GM12878 (cell line): ENCODE measurements around the gene KCNE2. TPM values are rescaled to one million over a fixed set of nuclear protein-coding genes. Genes with fewer than 3 reads are reported as not detected.

Experiments
- ATAC-seq: fragments of 200-7000 bp; cut with Tn5 transposase; 3 replicates; pipeline ENCODE4 v1.9.1; 2020; ENCODE audit warnings: mild to moderate bottlenecking, moderate library complexity
- BruUV-seq: library from RNA; stranded (reverse); fragments of 400-500 nt; replicated peaks from 2 replicates; lab custom pipeline; 2021; lab: Mats Ljungman, UMichigan
- CTCF ChIA-PET: fragments of 300-600 bp; sonication (Branson Sonifier 250); formaldehyde crosslinking; extraction: SDS; loops from one replicate; lab custom pipeline; 2021; ENCODE audit warnings: inconsistent platforms; lab: Yijun Ruan, JAX
- POLR2A ChIA-PET: fragments of 350-600 bp; formaldehyde crosslinking; extraction: SDS; loops from one replicate; lab custom pipeline; 2021; ENCODE audit warnings: inconsistent platforms; lab: Charles Lee
- RAD21 ChIA-PET: fragments of 300-600 bp; sonication (Branson Sonifier 250); formaldehyde crosslinking; loops from one replicate; lab custom pipeline; 2023; ENCODE audit warnings: antibody characterized with exemption; ENCODE audit not compliant: unreplicated experiment; lab: Charles Lee
- SMC1A ChIA-PET: fragments of 300-600 bp; sonication (Branson Sonifier 250); formaldehyde crosslinking; loops from one replicate; lab custom pipeline; 2023; ENCODE audit not compliant: unreplicated experiment, uncharacterized antibody; lab: Charles Lee
- DNase-seq: peaks from one replicate; pipeline ENCODE4 v3.0.0-alpha.2; 2011; ENCODE audit warnings: low read depth, low spot score
- FAIRE-seq: peaks from 3 replicates; lab custom pipeline; 2011; peaks lifted over from hg19 to GRCh38; lab: Jason Lieb, UNC
- H2AFZ ChIP-seq: 2 replicates; pipeline ENCODE4 v1.6.0; 2011; ENCODE audit warnings: low read depth, low read length, control low read depth; ENCODE audit not compliant: control insufficient read depth
- H3K27ac ChIP-seq: 2 replicates; pipeline ENCODE4 v1.5.1; 2011; ENCODE audit warnings: control low read depth; ENCODE audit not compliant: control insufficient read depth, insufficient read depth
- H3K27me3 ChIP-seq, 2 experiments: replicated peaks in 1 of 2; 2 replicates each; pipeline versions ENCODE4 v1.6.0 to v1.6.1; 2011; ENCODE audit warnings: low read length in 1 of 2; ENCODE audit not compliant: control insufficient read depth in 2 of 2, insufficient read depth in 2 of 2
- H3K36me3 ChIP-seq, 2 experiments: 2 replicates each; pipeline ENCODE4 v1.5.1; 2011; ENCODE audit warnings: low read length in 1 of 2; ENCODE audit not compliant: control insufficient read depth in 2 of 2, insufficient read depth in 2 of 2
- H3K4me1 ChIP-seq: 2 replicates; pipeline ENCODE4 v1.6.1; 2011; ENCODE audit warnings: mild to moderate bottlenecking, low read length, moderate library complexity, mixed read lengths; ENCODE audit not compliant: control insufficient read depth, insufficient read depth
- H3K4me2 ChIP-seq: 2 replicates; pipeline ENCODE4 v1.6.0; 2011; ENCODE audit warnings: control low read depth; ENCODE audit not compliant: control insufficient read depth, insufficient read depth
- H3K4me3 ChIP-seq: fragments of 200-600 bp; sonication (generic); 2 replicates; pipeline ENCODE4 v1.5.1; 2016
- H3K79me2 ChIP-seq: 2 replicates; pipeline ENCODE4 v1.6.0; 2011; ENCODE audit warnings: low read length; ENCODE audit not compliant: control insufficient read depth, insufficient read depth
- H3K9ac ChIP-seq: 2 replicates; pipeline ENCODE4 v1.8.0; 2011; ENCODE audit warnings: low read length, control low read depth, mixed read lengths; ENCODE audit not compliant: control insufficient read depth, insufficient read depth
- H3K9me3 ChIP-seq: replicated peaks from 3 replicates; pipeline ENCODE4 v1.5.1; 2011; ENCODE audit warnings: mild to moderate bottlenecking, low read length; ENCODE audit not compliant: control insufficient read depth, insufficient read depth
- H4K20me1 ChIP-seq: 2 replicates; pipeline ENCODE4 v1.6.0; 2011; ENCODE audit not compliant: control insufficient read depth, insufficient read depth
- ASH2L ChIP-seq: fragments of 300-600, 200-600 bp; sonication (generic); IDR thresholded peaks from 2 replicates; pipeline ENCODE4 v1.6.1; 2017; ENCODE audit warnings: low read depth, mild to moderate bottlenecking, borderline replicate concordance
- BRCA1 ChIP-seq: IDR thresholded peaks from 2 replicates; pipeline ENCODE4 v1.6.1; 2011; ENCODE audit warnings: low read depth, low read length, improper control_type of control experiment
- CBX3 ChIP-seq: fragments of 200-600 bp; sonication (generic); IDR thresholded peaks from 2 replicates; pipeline ENCODE4 v1.6.1; 2016; ENCODE audit warnings: low read depth, borderline replicate concordance
- CEBPZ ChIP-seq: fragments of 150-350 bp; IDR thresholded peaks from 2 replicates; pipeline ENCODE4 v1.6.1; 2016; ENCODE audit warnings: low read depth, low read length
- CHD1 ChIP-seq: IDR thresholded peaks from 2 replicates; pipeline ENCODE4 v1.6.1; 2012; ENCODE audit warnings: low read depth, low read length, improper control_type of control experiment
- CREM ChIP-seq: IDR thresholded peaks from 2 replicates; pipeline ENCODE4 v1.6.1; 2014; ENCODE audit warnings: antibody characterized with exemption, low read depth
- CTCF ChIP-seq, 3 experiments: IDR thresholded peaks in 2 of 3; conservative IDR thresholded peaks in 1 of 3; 2 replicates each; pipeline ENCODE4 v1.5.1; 2011; ENCODE audit warnings: low read depth in 3 of 3, low read length in 3 of 3, mild to moderate bottlenecking in 3 of 3, control low read depth in 2 of 3, moderate library complexity in 2 of 3, inconsistent platforms in 1 of 3, mixed read lengths in 1 of 3; ENCODE audit not compliant: control insufficient read depth in 2 of 3, insufficient read depth in 1 of 3; ENCODE audit errors: extremely low read depth in 1 of 3
- FOXM1 ChIP-seq: IDR thresholded peaks from 2 replicates; pipeline ENCODE4 v1.6.1; 2012; ENCODE audit warnings: low read depth, mild to moderate bottlenecking, inconsistent platforms, low read length, moderate library complexity
- IRF5 ChIP-seq: fragments of 450-650 bp; IDR thresholded peaks from 2 replicates; pipeline ENCODE4 v1.6.1; 2017; ENCODE audit warnings: borderline replicate concordance
- LARP7 ChIP-seq: fragments of 450-650 bp; IDR thresholded peaks from 2 replicates; pipeline ENCODE4 v1.6.1; 2017; ENCODE audit warnings: mild to moderate bottlenecking
- MLLT1 ChIP-seq: fragments of 450-650 bp; IDR thresholded peaks from 2 replicates; pipeline ENCODE4 v1.6.1; 2016; ENCODE audit warnings: mild to moderate bottlenecking
- PAX8 ChIP-seq: fragments of 450-650 bp; IDR thresholded peaks from 2 replicates; pipeline ENCODE4 v1.6.1; 2017; ENCODE audit warnings: mild to moderate bottlenecking, moderate library complexity
- RUNX3 ChIP-seq: IDR thresholded peaks from 2 replicates; pipeline ENCODE4 v1.6.1; 2012; ENCODE audit warnings: low read length, inconsistent platforms
- SP1 ChIP-seq: IDR thresholded peaks from one replicate; pipeline ENCODE4 v1.6.1; 2011; ENCODE audit warnings: low read depth, low read length
- SUPT20H ChIP-seq: IDR thresholded peaks from 2 replicates; pipeline ENCODE4 v1.6.1; 2011; ENCODE audit warnings: low read depth, mild to moderate bottlenecking, low read length, moderate library complexity, borderline replicate concordance; ENCODE audit not compliant: control insufficient read depth
- USF1 ChIP-seq: IDR thresholded peaks from 2 replicates; pipeline ENCODE4 v1.6.1; 2011; ENCODE audit warnings: borderline replicate concordance, low read depth, mild to moderate bottlenecking, moderate library complexity, mixed read lengths, low read length; ENCODE audit not compliant: insufficient read depth; ENCODE audit errors: extremely low read length
- WGBS: methylation state at CpG from one replicate; pipeline ENCODE4 v1.1.6; 2016; ENCODE audit warnings: low lambda C conversion rate; ENCODE audit not compliant: insufficient replicate concordance, insufficient coverage; ENCODE audit errors: missing lambda C conversion rate; 5-methylcytosine and 5-hydroxymethylcytosine counted together
- in situ Hi-C: fragments of 300-500 bp; cut with MboI; formaldehyde crosslinking; loops from 9 replicates; pipeline ENCODE4 v1.14.3; 2018; ENCODE audit warnings: mixed read lengths
- intact Hi-C: fragments of 100-400 bp; cut with micrococcal nuclease; formaldehyde crosslinking; loops from one replicate; pipeline ENCODE4 v1.14.2; 2022; ENCODE audit not compliant: unreplicated experiment
- polyA plus RNA-seq, 11 experiments: library from polyadenylated mRNA; depleted of rRNA in 4 of 11; unstranded in 6 of 11; stranded (reverse) in 5 of 11; fragments of >200 nt; fragmentation: Nextera tagmentation in 4 of 11; fragmentation: Illumina TruSeq in 1 of 11; extraction: Ambion mirVana in 4 of 11; extraction: Trizol in 1 of 11; gene quantifications; 1 replicate in 1 of 11; 2 replicates in 10 of 11; pipeline versions ENCODE4 v1.2.1 to v1.2.3, GENCODE V29; 2011 to 2016; ENCODE audit warnings: inconsistent platforms in 2 of 11, missing spikeins in 2 of 11, low read depth in 1 of 11
- total RNA-seq, 4 experiments: library from RNA; depleted of rRNA in 3 of 4; stranded (reverse); fragments of >200 nt in 3 of 4; fragmentation: Illumina TruSeq in 1 of 4; extraction: Trizol in 1 of 4; gene quantifications; 2 replicates each; pipeline versions ENCODE4 v1.2.1 to v1.2.3, GENCODE V29; 2013 to 2021

The KCNE2 gene
- total and polyA plus RNA-seq, 10 of the 15 experiments (the other 5 are each of a cell fraction or from before 2014, with no cell fraction given), result not detected

- intact Hi-C loops, result no loop called here
- RAD21 ChIA-PET, result no interaction called here
- no peak for DNase-seq
- no peaks in the 10 kb centered on the region for H4K20me1 ChIP-seq
- no peak overlapping the region for H3K9ac ChIP-seq
- H2AFZ ChIP-seq, result no peak overlapping the region
- CTCF ChIA-PET, result interaction anchor here (0.6 to 2.3 kb wide), 2 partner anchors 12 to 1368 kb away, joined by 4 to 9 read pairs; no protein-coding TSS in a partner anchor
- H3K4me2 ChIP-seq, result no peak overlapping the region
- SMC1A ChIA-PET, result no interaction called here
- H3K4me3 ChIP-seq, result no peak overlapping the region
- H3K27me3 ChIP-seq, result no peaks in the 10 kb centered on the region; a peak in 2 of 4 replicates
- no peaks in the 10 kb centered on the region for H3K79me2 ChIP-seq
- no peaks in the 10 kb centered on the region for H3K4me1 ChIP-seq
- H3K27ac ChIP-seq, result no peak overlapping the region
- no peaks in the 10 kb centered on the region for H3K9me3 ChIP-seq
- no peak for ATAC-seq
- H3K36me3 ChIP-seq, result no peaks in the 10 kb centered on the region
- POLR2A ChIA-PET, result no interaction called here
- in situ Hi-C loops, result no loop called here
- BruUV-seq, result no TSS peak
- no peak for FAIRE-seq
- 17% methylated on average over 5 of the region's 5 CpGs for WGBS
- TF ChIP-seq CTCF (IDR thresholded peaks at IDR 0.05 in 2 of 3, conservative IDR thresholded peaks at IDR 0.05 in 1 of 3; ENCODE audit: control insufficient read depth in 2 of 3, extremely low read depth in 1 of 3, insufficient read depth in 1 of 3, low read depth in 3 of 3, low read length in 3 of 3) (no peak), PAX8 (no peak), CEBPZ (no peak), CHD1 (no peak), SP1 (no peak), FOXM1 (no peak), ASH2L (no peak), USF1 (no peak), RUNX3 (no peak), MLLT1 (no peak), CREM (no peak), BRCA1 (no peak), SUPT20H (no peak), IRF5 (no peak), LARP7 (no peak), CBX3 (no peak)
These were observed 27.6 kb upstream of the KCNE2 start for GRCh38 chr21:34336245-34336644.
